ENCODE measurements around the gene PDCD2L.
"Not testable (repeated sequence)": the region's sequence is repeated elsewhere in the genome, so short reads cannot be mapped to it uniquely, and the experiment has no call there.

Gene PDCD2L

DNA sequence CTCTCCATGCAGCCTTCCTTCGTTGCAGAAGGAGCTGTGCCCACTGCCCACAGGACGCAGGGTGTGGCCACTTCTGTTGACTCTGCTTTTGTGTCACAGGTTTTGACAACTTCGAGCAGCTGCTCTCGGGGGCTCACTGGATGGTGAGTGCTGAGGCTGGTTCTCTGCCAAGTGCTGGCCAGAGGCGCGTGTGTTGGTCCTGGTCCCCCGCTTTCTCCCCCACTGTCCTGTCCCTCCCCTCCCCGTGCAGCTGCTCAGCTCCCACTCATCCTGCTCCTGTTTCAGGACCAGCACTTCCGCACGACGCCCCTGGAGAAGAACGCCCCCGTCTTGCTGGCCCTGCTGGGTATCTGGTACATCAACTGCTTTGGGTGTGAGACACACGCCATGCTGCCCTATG lies 10.6 kb upstream of the PDCD2L start:
- DNase-seq (ENCODE audit: low read depth, low spot score), result no peak
- Histone ChIP-seq H3K9me3 (ENCODE audit: control insufficient read depth, insufficient read depth, low read length) (no peaks in the 10 kb centered on the region), H3K27ac (ENCODE audit: low read length) (no peak overlapping the region), H3K27me3 (ENCODE audit: control insufficient read depth, insufficient read depth, low read length) (no peaks in the 10 kb centered on the region), H3K4me3 (ENCODE audit: low read length) (no peak overlapping the region), H3K4me1 (ENCODE audit: control insufficient read depth, insufficient read depth, low read length) (no peaks in the 10 kb centered on the region), H3K36me3 (ENCODE audit: control insufficient read depth, insufficient read depth, low read length) (peaks cover 56% of the 10 kb centered on the region)
- no CpG with 5 or more reads among the region's 14 CpGs for WGBS (ENCODE audit: insufficient coverage, insufficient read length)

DNA sequence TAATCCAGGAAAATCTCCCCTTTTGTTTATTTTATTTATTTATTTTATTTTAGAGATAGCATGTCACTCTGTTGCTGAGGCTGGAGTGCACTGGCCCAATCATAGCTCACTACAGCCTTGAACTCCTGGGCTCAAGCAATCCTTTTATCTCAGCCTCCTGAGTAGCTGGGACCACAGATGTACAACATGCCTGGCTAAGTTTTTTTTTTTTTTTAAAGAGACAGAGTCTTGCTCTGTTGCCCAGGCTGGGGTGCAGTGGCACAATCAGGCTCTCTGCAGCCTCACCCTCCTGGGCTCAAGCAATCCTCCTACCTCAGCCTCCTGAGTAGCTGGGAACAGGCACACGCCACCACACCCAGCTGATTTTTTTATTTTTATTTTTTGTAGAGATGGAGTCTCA lies 6.3 kb upstream of the PDCD2L start:
- Histone ChIP-seq H3K4me1 (ENCODE audit: control insufficient read depth, insufficient read depth, low read length) (no peaks in the 10 kb centered on the region), H3K4me3 (ENCODE audit: low read length) (no peak overlapping the region), H3K27ac (ENCODE audit: low read length) (no peak overlapping the region), H3K36me3 (ENCODE audit: control insufficient read depth, insufficient read depth, low read length) (peaks cover 30% of the 10 kb centered on the region), H3K27me3 (ENCODE audit: control insufficient read depth, insufficient read depth, low read length) (no peaks in the 10 kb centered on the region), H3K9me3 (ENCODE audit: control insufficient read depth, insufficient read depth, low read length) (no peaks in the 10 kb centered on the region)
- no peak for DNase-seq (ENCODE audit: low read depth, low spot score)
- no CpG with 5 or more reads among the region's 1 CpG for WGBS (ENCODE audit: insufficient coverage, insufficient read length)

DNA sequence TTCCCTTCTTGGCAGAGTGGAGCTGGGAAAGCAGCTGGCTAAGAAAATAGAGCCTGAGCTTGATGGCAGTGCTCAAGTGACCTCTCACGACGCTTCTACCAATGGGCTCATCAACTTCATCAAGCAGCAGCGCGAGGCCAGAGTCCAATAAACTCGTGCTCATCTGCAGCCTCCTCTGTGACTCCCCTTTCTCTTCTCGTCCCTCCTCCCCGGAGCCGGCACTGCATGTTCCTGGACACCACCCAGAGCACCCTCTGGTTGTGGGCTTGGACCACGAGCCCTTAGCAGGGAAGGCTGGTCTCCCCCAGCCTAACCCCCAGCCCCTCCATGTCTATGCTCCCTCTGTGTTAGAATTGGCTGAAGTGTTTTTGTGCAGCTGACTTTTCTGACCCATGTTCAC lies 4.3 kb upstream of the PDCD2L start:
- Histone ChIP-seq H3K9me3 (ENCODE audit: control insufficient read depth, insufficient read depth, low read length) (no peaks in the 10 kb centered on the region), H3K27ac (ENCODE audit: low read length) (no peak overlapping the region), H3K36me3 (ENCODE audit: control insufficient read depth, insufficient read depth, low read length) (peaks cover 15% of the 10 kb centered on the region; the same call in 1 of the 2 replicates), H3K4me3 (ENCODE audit: low read length) (no peak overlapping the region), H3K4me1 (ENCODE audit: control insufficient read depth, insufficient read depth, low read length) (no peaks in the 10 kb centered on the region; the same call in 1 of the 2 replicates), H3K27me3 (ENCODE audit: control insufficient read depth, insufficient read depth, low read length) (no peaks in the 10 kb centered on the region)
- no CpG with 5 or more reads among the region's 9 CpGs for WGBS (ENCODE audit: insufficient coverage, insufficient read length)
- no peak for DNase-seq (ENCODE audit: low read depth, low spot score)

DNA sequence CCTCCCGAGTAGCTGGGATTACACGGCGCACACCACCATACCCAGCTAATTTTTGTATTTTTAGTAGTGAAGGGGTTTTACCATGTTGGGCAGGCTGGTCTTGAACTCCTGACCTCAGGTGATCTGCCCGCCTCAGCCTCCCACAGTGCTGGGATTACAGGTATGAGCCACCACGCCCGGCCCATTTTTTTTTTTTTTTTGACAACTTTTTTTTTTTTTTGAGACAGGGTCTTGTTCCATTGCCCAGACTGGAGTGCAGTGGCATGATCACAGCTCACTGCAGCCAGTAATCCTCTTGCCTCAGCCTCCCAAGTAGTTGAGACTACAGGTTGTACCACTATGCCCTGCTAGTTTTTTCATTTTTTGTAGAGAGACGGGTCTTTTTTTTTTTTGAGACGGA lies 3.4 kb upstream of the PDCD2L start:
- not testable (repeated sequence) for DNase-seq (ENCODE audit: low read depth, low spot score); H3K9me3 ChIP-seq (ENCODE audit: control insufficient read depth, insufficient read depth, low read length); H3K4me1 ChIP-seq (ENCODE audit: control insufficient read depth, insufficient read depth, low read length); H3K27me3 ChIP-seq (ENCODE audit: control insufficient read depth, insufficient read depth, low read length); H3K4me3 ChIP-seq (ENCODE audit: low read length); H3K27ac ChIP-seq (ENCODE audit: low read length)
- H3K36me3 ChIP-seq (ENCODE audit: control insufficient read depth, insufficient read depth, low read length), result peaks cover 15% of the 10 kb centered on the region; the same call in 1 of the 2 replicates
- no CpG with 5 or more reads among the region's 8 CpGs for WGBS (ENCODE audit: insufficient coverage, insufficient read length)

DNA sequence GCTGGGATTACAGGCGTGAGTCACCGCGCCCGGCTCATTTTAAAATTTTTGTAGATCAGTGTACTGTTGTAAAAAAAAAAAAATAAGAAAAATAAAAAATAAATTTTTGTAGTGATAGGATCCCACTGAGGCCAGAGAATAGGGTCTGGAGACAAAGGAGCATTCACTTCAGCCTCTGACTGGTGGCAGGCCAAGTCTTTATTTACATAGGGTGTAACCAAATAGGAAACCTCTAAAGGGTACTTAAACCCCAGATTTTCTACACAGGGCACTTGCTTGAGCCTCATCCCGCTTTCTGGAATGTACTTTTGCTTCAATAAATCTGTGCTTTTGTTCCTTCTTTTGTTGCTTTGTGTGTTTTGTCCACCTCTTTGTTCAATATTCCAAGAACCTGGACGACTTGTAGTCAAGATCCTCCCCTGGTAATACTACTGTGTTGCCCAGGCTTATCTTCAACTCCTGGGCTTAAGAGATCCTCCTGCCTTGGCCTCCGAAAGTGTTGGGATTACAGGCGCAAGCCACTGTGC lies 2.1 kb upstream of the PDCD2L start:
- Histone ChIP-seq H3K4me3 (ENCODE audit: low read length) (no peak overlapping the region), H3K9me3 (ENCODE audit: control insufficient read depth, insufficient read depth, low read length) (no peaks in the 10 kb centered on the region), H3K27me3 (ENCODE audit: control insufficient read depth, insufficient read depth, low read length) (no peaks in the 10 kb centered on the region), H3K36me3 (ENCODE audit: control insufficient read depth, insufficient read depth, low read length) (peaks cover 10% of the 10 kb centered on the region; the same call in 1 of the 2 replicates), H3K4me1 (ENCODE audit: control insufficient read depth, insufficient read depth, low read length) (no peaks in the 10 kb centered on the region; the same call in 1 of the 2 replicates), H3K27ac (ENCODE audit: low read length) (no peak overlapping the region)
- no peak for DNase-seq (ENCODE audit: low read depth, low spot score)
- no CpG with 5 or more reads among the region's 8 CpGs for WGBS (ENCODE audit: insufficient coverage, insufficient read length)

DNA sequence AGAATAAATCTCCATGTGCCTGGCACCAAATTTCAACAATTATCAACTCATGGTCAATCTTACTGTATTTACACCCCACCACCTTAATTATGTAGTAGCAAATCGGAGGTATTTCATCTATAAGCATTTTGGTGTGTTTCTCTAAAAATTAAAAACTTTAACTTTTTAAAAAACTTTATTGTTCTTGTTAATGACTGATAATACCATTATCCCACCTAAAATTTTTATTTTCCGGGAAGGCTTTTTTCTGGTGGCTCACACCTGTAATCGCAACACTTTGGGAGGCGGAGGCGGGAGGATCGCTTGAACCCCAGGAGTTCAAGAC lies 453 bp upstream of the PDCD2L start:
- H3K9me3 ChIP-seq (ENCODE audit: control insufficient read depth, insufficient read depth, low read length), result no peaks in the 10 kb centered on the region
- H3K27me3 ChIP-seq (ENCODE audit: control insufficient read depth, insufficient read depth, low read length), result no peaks in the 10 kb centered on the region
- peak overlapping the region; percentile 34; the same call in 1 of the 2 replicates for H3K4me3 ChIP-seq (ENCODE audit: low read length)
- no peak overlapping the region for H3K27ac ChIP-seq (ENCODE audit: low read length)
- peaks cover 8% of the 10 kb centered on the region for H3K36me3 ChIP-seq (ENCODE audit: control insufficient read depth, insufficient read depth, low read length)
- WGBS (ENCODE audit: insufficient coverage, insufficient read length), result no CpG with 5 or more reads among the region's 6 CpGs
- DNase-seq (ENCODE audit: low read depth, low spot score), result no peak
- no peaks in the 10 kb centered on the region; the same call in 1 of the 2 replicates for H3K4me1 ChIP-seq (ENCODE audit: control insufficient read depth, insufficient read depth, low read length)

DNA sequence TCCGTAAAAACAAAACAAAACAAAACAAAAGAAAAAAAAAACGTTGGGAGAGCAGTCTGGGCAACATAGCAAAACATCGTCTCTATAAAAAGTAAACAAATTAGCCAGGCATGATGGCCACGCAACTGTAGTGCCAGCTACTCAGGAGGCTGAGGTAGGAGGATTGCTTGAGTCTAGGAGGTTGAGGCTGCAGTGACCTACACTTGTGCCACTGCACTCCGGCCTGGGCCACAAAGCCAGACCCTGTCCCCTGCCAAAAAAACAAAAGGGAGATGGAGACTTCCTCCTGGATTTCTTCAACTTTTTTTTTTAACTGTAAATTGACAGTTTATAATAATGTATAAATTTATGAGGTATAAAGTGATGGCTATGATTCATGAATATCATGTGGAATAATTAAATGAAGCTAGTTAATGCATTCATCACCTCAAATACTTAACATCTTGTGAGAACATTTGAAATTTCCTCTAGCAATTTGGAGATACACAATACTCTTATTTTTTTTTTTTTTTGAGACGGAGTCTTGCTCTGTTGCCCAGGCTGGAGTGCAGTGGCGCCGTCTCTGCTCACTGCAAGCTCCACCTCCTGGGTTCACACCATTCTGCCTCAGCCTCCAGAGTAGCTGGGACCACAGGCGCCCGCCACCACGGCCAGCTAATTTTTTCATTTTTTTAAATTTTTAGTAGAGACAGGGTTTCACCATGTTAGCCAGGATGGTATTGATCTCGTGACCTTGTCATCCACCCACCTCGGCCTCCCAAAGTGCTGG lies 1.9 kb downstream of the PDCD2L start:
- DNase-seq (ENCODE audit: low read depth, low spot score), result no peak
- Histone ChIP-seq H3K27me3 (ENCODE audit: control insufficient read depth, insufficient read depth, low read length) (no peaks in the 10 kb centered on the region), H3K4me1 (ENCODE audit: control insufficient read depth, insufficient read depth, low read length) (no peaks in the 10 kb centered on the region; the same call in 1 of the 2 replicates), H3K36me3 (ENCODE audit: control insufficient read depth, insufficient read depth, low read length) (peaks cover 7% of the 10 kb centered on the region), H3K4me3 (ENCODE audit: low read length) (no peak overlapping the region), H3K9me3 (ENCODE audit: control insufficient read depth, insufficient read depth, low read length) (no peaks in the 10 kb centered on the region), H3K27ac (ENCODE audit: low read length) (no peak overlapping the region)
- no CpG with 5 or more reads among the region's 13 CpGs for WGBS (ENCODE audit: insufficient coverage, insufficient read length)

DNA sequence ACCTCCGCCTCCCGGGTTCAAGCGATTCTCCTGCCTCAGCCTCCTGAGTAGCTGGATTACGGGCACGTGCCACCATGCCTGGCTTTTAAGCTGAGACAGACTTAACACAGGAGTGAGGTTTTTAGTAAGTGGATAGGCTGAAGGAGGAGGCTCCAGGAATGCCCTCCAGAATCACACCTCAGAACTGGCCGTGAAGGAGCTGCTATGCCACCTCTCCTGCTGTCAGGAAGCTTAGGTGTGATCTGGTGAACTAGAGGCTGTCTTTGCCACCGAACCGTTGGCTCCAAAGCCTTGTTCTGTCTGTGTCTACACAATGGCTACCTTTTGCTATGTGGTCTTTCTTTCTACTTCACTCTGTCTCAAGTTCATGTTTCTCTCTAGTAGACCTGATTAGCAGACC lies 4.2 kb downstream of the PDCD2L start:
- H3K36me3 ChIP-seq (ENCODE audit: control insufficient read depth, insufficient read depth, low read length), result peaks cover 9% of the 10 kb centered on the region
- H3K9me3 ChIP-seq (ENCODE audit: control insufficient read depth, insufficient read depth, low read length), result no peaks in the 10 kb centered on the region
- no peak overlapping the region for H3K4me3 ChIP-seq (ENCODE audit: low read length)
- H3K27ac ChIP-seq (ENCODE audit: low read length), result no peak overlapping the region
- H3K4me1 ChIP-seq (ENCODE audit: control insufficient read depth, insufficient read depth, low read length), result no peaks in the 10 kb centered on the region; the same call in 1 of the 2 replicates
- H3K27me3 ChIP-seq (ENCODE audit: control insufficient read depth, insufficient read depth, low read length), result no peaks in the 10 kb centered on the region
- no peak for DNase-seq (ENCODE audit: low read depth, low spot score)
- WGBS (ENCODE audit: insufficient coverage, insufficient read length), result no CpG with 5 or more reads among the region's 8 CpGs

DNA sequence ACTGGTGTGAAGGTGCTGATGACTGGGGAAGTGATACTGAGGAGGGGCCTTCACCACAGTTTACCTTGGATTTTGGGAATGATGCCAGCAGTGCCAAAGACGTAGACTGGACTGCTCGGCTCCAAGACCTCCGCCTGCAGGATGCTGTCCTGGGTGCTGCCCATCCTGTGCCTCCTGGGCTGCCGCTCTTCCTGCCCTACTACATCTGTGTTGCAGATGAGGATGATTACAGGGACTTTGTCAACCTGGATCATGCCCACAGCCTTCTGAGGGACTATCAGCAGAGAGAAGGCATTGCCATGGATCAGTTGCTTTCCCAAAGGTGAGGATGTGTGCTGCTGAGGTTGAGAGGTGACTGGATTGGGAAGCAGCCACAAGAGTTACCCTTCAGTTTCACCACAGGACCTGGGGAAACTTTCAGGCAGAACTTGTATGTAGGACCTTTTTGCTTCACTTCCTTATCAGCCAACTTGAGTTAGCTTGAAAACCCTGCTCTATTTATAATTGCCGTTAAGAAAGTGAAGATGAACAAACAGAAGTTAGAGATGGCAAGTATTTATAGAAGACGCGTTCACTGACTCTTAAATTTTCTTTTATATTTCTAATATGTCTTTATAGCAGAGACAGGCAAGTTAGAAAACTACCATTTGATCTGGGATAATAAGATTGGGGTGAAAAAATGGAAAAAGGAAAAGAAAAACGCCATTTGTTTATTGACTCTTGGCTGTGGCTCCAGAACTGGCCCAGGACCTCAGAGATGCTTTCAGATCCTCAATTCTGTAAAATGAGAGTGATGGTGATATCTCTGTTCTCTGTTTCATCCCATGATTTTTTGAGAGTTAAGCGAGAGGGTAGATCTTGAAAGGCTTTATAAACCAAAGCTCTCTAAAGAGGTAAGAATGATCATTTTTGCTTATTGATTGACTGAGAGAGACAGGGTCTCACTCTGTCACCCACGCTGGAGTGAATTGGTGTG lies 5.3 kb downstream of the PDCD2L start:
- DNase-seq (ENCODE audit: low read depth, low spot score), result no peak
- H3K4me3 ChIP-seq (ENCODE audit: low read length), result no peak overlapping the region
- no peaks in the 10 kb centered on the region for H3K27me3 ChIP-seq (ENCODE audit: control insufficient read depth, insufficient read depth, low read length)
- no CpG with 5 or more reads among the region's 10 CpGs for WGBS (ENCODE audit: insufficient coverage, insufficient read length)
- peaks cover 9% of the 10 kb centered on the region for H3K36me3 ChIP-seq (ENCODE audit: control insufficient read depth, insufficient read depth, low read length)
- no peaks in the 10 kb centered on the region; the same call in 1 of the 2 replicates for H3K4me1 ChIP-seq (ENCODE audit: control insufficient read depth, insufficient read depth, low read length)
- no peaks in the 10 kb centered on the region for H3K9me3 ChIP-seq (ENCODE audit: control insufficient read depth, insufficient read depth, low read length)
- no peak overlapping the region for H3K27ac ChIP-seq (ENCODE audit: low read length)

DNA sequence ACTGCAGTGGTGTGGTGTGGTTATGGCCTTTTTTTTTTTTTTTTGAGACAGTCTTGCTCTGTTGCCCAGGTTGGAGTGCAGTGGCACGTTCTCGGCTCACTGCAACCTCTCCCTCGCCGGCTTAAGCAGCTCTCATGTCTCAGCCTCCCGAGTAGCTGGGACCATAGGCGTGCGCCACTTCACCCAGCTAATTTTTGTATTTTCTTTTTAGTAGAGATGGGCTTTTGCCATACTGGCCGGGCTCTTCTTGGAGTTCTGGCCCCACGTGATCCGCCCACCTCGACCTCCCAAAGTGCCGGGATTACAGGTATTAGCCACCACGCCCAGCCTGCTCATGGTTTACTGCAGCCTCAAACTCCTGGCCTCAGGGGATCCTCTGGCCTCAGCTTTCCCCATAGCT lies 7.0 kb downstream of the PDCD2L start:
- no peak for DNase-seq (ENCODE audit: low read depth, low spot score)
- no peaks in the 10 kb centered on the region for H3K4me1 ChIP-seq (ENCODE audit: control insufficient read depth, insufficient read depth, low read length)
- no peak overlapping the region for H3K4me3 ChIP-seq (ENCODE audit: low read length)
- WGBS (ENCODE audit: insufficient coverage, insufficient read length), result no CpG with 5 or more reads among the region's 13 CpGs
- H3K27me3 ChIP-seq (ENCODE audit: control insufficient read depth, insufficient read depth, low read length), result no peaks in the 10 kb centered on the region
- H3K27ac ChIP-seq (ENCODE audit: low read length), result no peak overlapping the region
- H3K9me3 ChIP-seq (ENCODE audit: control insufficient read depth, insufficient read depth, low read length), result no peaks in the 10 kb centered on the region
- H3K36me3 ChIP-seq (ENCODE audit: control insufficient read depth, insufficient read depth, low read length), result peaks cover 18% of the 10 kb centered on the region
